ENCODE data around the gene MATR3.

DNA sequence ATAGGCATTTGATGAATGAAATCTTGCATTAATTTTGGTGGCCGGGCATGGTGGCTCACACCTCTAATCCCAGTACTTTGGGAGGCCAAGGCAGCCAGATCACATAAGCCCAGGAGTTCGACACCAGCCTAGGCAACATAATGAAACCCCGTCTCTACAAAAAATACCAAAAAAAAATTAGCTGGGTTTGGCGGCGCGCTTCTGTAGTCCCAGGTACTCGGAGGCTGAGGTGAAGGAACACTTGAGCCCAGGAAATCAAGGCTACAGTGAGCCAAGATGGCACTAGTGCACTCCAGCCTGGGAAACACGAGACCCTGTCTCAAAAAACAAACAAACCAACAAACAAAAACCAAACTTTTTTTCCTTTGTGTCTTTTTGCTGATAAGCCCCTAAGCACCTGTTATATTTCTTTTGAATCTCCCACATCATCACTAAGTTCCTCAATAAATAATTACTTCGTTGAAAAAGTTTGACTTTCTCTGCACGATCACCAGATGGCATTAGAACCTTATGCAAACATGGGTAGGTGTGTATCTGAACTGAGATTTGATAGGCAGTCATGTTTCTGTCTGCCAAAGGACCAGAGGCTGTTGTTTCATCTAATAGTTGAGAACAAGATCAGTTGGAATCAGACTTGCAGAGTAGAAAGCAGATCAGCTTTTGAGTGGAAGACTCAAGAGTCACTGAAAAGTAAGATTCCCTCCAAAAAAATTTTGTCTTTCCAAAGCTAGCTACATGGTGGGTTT lies 5.5 kb upstream of the MATR3 start:
- TF ChIP-seq, protein P1, sequence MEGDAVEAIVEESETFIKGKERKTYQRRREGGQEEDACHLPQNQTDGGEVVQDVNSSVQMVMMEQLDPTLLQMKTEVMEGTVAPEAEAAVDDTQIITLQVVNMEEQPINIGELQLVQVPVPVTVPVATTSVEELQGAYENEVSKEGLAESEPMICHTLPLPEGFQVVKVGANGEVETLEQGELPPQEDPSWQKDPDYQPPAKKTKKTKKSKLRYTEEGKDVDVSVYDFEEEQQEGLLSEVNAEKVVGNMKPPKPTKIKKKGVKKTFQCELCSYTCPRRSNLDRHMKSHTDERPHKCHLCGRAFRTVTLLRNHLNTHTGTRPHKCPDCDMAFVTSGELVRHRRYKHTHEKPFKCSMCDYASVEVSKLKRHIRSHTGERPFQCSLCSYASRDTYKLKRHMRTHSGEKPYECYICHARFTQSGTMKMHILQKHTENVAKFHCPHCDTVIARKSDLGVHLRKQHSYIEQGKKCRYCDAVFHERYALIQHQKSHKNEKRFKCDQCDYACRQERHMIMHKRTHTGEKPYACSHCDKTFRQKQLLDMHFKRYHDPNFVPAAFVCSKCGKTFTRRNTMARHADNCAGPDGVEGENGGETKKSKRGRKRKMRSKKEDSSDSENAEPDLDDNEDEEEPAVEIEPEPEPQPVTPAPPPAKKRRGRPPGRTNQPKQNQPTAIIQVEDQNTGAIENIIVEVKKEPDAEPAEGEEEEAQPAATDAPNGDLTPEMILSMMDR (IDR thresholded peaks at IDR 0.05), result no peak
- TF ChIP-seq EP300 (IDR thresholded peaks at IDR 0.05), result no peak
- no peak for TF ChIP-seq POLR2AphosphoS5 (IDR thresholded peaks at IDR 0.05)

Measured in gastroesophageal sphincter (tissue), 3 donors.